IMR-90 (cell line): Measurements from ENCODE around the gene RYR2. TPM values are rescaled to one million over a fixed set of nuclear protein-coding genes. Genes with fewer than 3 reads are reported as not detected.

Experiments used
- ATAC-seq: fragments of 200-7000 bp; cut with Tn5 transposase; 2 replicates; pipeline ENCODE4 v1.9.1; 2020; ENCODE audit warnings: low read depth, mild to moderate bottlenecking, moderate library complexity
- BruUV-seq: library from RNA; stranded (reverse); fragments of 400-500 nt; replicated peaks from 2 replicates; lab custom pipeline; 2021; lab: Mats Ljungman, UMichigan
- CTCF ChIA-PET: fragments of 300-600 bp; formaldehyde crosslinking; extraction: SDS; loops from one replicate; lab custom pipeline; 2021; ENCODE audit warnings: antibody characterized with exemption; lab: Yijun Ruan, JAX
- POLR2A ChIA-PET: fragments of 300-600 bp; sonication (Branson Sonifier 250); formaldehyde crosslinking; loops from one replicate; lab custom pipeline; 2022; ENCODE audit warnings: antibody characterized with exemption; ENCODE audit not compliant: unreplicated experiment; lab: Charles Lee
- DNase-seq: peaks from one replicate; pipeline ENCODE4 v3.0.0; 2013
- H2AFZ ChIP-seq: replicated peaks from 2 replicates; pipeline ENCODE3; 2013; ENCODE audit warnings: low read length, mild to moderate bottlenecking; ENCODE audit not compliant: poor library complexity
- H2AK5ac ChIP-seq: 2 replicates; pipeline ENCODE4 v1.6.1; 2013; ENCODE audit warnings: low read depth, low read length, inconsistent platforms
- H2AK9ac ChIP-seq: replicated peaks from 2 replicates; pipeline ENCODE3; 2013; ENCODE audit warnings: mild to moderate bottlenecking, low read depth, low read length, moderate library complexity; ENCODE audit not compliant: poor library complexity
- H2BK120ac ChIP-seq: 2 replicates; pipeline ENCODE4 v1.6.1; 2013; ENCODE audit warnings: low read depth, low read length, inconsistent platforms
- H2BK15ac ChIP-seq: 3 replicates; pipeline ENCODE4 v1.6.1; 2013; ENCODE audit warnings: low read depth, low read length, inconsistent platforms
- H2BK20ac ChIP-seq: 2 replicates; pipeline ENCODE4 v1.6.1; 2013; ENCODE audit warnings: low read depth, mild to moderate bottlenecking, inconsistent platforms, low read length, moderate library complexity
- H2BK5ac ChIP-seq: 2 replicates; pipeline ENCODE4 v1.6.1; 2013; ENCODE audit warnings: mild to moderate bottlenecking, low read depth, low read length, inconsistent platforms; ENCODE audit not compliant: poor library complexity, severe bottlenecking
- H3K14ac ChIP-seq: replicated peaks from 2 replicates; pipeline ENCODE4 v1.6.1; 2013; ENCODE audit warnings: low read depth, low read length, inconsistent platforms
- H3K18ac ChIP-seq: 2 replicates; pipeline ENCODE4 v1.6.1; 2013; ENCODE audit warnings: low read depth, low read length, control low read depth
- H3K23ac ChIP-seq: 2 replicates; pipeline ENCODE4 v1.6.1; 2013; ENCODE audit warnings: low read depth, low read length, inconsistent platforms
- H3K27ac ChIP-seq: 2 replicates; pipeline ENCODE4 v1.5.1; 2013; ENCODE audit warnings: mild to moderate bottlenecking, control low read depth, low read length; ENCODE audit not compliant: insufficient read depth
- H3K27me3 ChIP-seq: 2 replicates; pipeline ENCODE4 v1.6.1; 2013; ENCODE audit warnings: low read length; ENCODE audit not compliant: control insufficient read depth, insufficient read depth
- H3K36me3 ChIP-seq: 2 replicates; pipeline ENCODE4 v1.6.1; 2013; ENCODE audit warnings: low read length, mixed read lengths; ENCODE audit not compliant: control insufficient read depth, insufficient read depth
- H3K4ac ChIP-seq: 2 replicates; pipeline ENCODE4 v1.6.1; 2013; ENCODE audit warnings: low read depth, low read length, inconsistent platforms
- H3K4me1 ChIP-seq: 2 replicates; pipeline ENCODE4 v1.6.1; 2013; ENCODE audit warnings: low read length, mixed read lengths; ENCODE audit not compliant: control insufficient read depth, insufficient read depth
- H3K4me2 ChIP-seq: 2 replicates; pipeline ENCODE4 v1.6.1; 2013; ENCODE audit warnings: low read depth, mild to moderate bottlenecking, control low read depth, low read length, moderate library complexity
- H3K4me3 ChIP-seq: 2 replicates; pipeline ENCODE4 v1.5.1; 2013; ENCODE audit warnings: low read depth, mild to moderate bottlenecking, control low read depth, low read length, moderate library complexity; ENCODE audit not compliant: insufficient read depth
- H3K56ac ChIP-seq: 2 replicates; pipeline ENCODE4 v1.6.1; 2013; ENCODE audit warnings: low read length, inconsistent platforms; ENCODE audit not compliant: insufficient read depth; ENCODE audit errors: extremely low read depth
- H3K79me1 ChIP-seq, 2 experiments: 2 replicates each; pipeline ENCODE4 v1.6.1; 2013; ENCODE audit warnings: low read length in 2 of 2, inconsistent platforms in 1 of 2, low read depth in 1 of 2
- H3K9ac ChIP-seq: 2 replicates; pipeline ENCODE4 v1.6.1; 2013; ENCODE audit warnings: low read depth, low read length, control low read depth
- H3K9me1 ChIP-seq: 2 replicates; pipeline ENCODE4 v1.6.1; 2013; ENCODE audit warnings: low read length, inconsistent platforms; ENCODE audit not compliant: insufficient read depth
- H3K9me3 ChIP-seq: 2 replicates; pipeline ENCODE4 v1.6.1; 2013; ENCODE audit warnings: low read length; ENCODE audit not compliant: control insufficient read depth, insufficient read depth
- H4K20me1 ChIP-seq: 2 replicates; pipeline ENCODE4 v1.6.1; 2013; ENCODE audit warnings: low read length, inconsistent platforms; ENCODE audit not compliant: insufficient read depth
- H4K5ac ChIP-seq: 2 replicates; pipeline ENCODE4 v1.6.1; 2013; ENCODE audit warnings: mild to moderate bottlenecking, low read depth, low read length, control low read depth
- H4K8ac ChIP-seq, 2 experiments: 2 replicates each; pipeline ENCODE4 v1.6.1; 2013; ENCODE audit warnings: low read depth in 2 of 2, low read length in 2 of 2, control low read depth in 1 of 2, inconsistent platforms in 1 of 2
- H4K91ac ChIP-seq: 2 replicates; pipeline ENCODE4 v1.6.1; 2013; ENCODE audit warnings: low read depth, low read length, inconsistent platforms; ENCODE audit not compliant: insufficient read depth
- MAZ ChIP-seq: IDR thresholded peaks from 2 replicates; pipeline ENCODE4 v1.6.1; 2012; ENCODE audit warnings: low read depth, mild to moderate bottlenecking, low read length, improper control_type of control experiment, moderate library complexity, borderline replicate concordance
- POLR2A ChIP-seq: IDR thresholded peaks from 2 replicates; pipeline ENCODE4 v1.6.1; 2012; ENCODE audit warnings: mild to moderate bottlenecking, low read depth, low read length
- WGBS, 2 experiments: methylation state at CpG; one replicate each; pipeline versions ENCODE4 v1.1.5 to v1.1.7; 2013; ENCODE audit warnings: missing lambda C conversion rate in 2 of 2; ENCODE audit not compliant: insufficient read length in 1 of 2; ENCODE audit errors: extremely low coverage in 2 of 2; 5-methylcytosine and 5-hydroxymethylcytosine counted together
- dilution Hi-C: fragments of 300-500 bp; cut with HindIII; formaldehyde crosslinking; loops from one replicate; pipeline ENCODE4 v1.14.3; 2018; ENCODE audit warnings: low sequenced_read_pairs; ENCODE audit not compliant: unreplicated experiment
- in situ Hi-C: fragments of 300-500 bp; cut with MboI; formaldehyde crosslinking; loops from 3 replicates; pipeline ENCODE4 v1.14.3; 2019; ENCODE audit warnings: low sequenced_read_pairs, inconsistent platforms, mixed read lengths
- intact Hi-C: fragments of 100-400 bp; cut with micrococcal nuclease; formaldehyde crosslinking; loops from 2 replicates; pipeline ENCODE4 v1.10.0; 2022
- polyA plus RNA-seq, 3 experiments: library from polyadenylated mRNA; depleted of rRNA; stranded (reverse); fragments of >200 nt; gene quantifications; 2 replicates each; pipeline ENCODE4 v1.2.3, GENCODE V29; 2012; ENCODE audit warnings: low replicate concordance in 1 of 3
- total RNA-seq: library from RNA; depleted of rRNA; stranded (reverse); fragments of >200 nt; gene quantifications from 2 replicates; pipeline ENCODE4 v1.2.3, GENCODE V29; 2012

Gene RYR2
- total and polyA plus RNA-seq, 2 of the 4 experiments (the other 2 are of a cell fraction): not detected

DNA sequence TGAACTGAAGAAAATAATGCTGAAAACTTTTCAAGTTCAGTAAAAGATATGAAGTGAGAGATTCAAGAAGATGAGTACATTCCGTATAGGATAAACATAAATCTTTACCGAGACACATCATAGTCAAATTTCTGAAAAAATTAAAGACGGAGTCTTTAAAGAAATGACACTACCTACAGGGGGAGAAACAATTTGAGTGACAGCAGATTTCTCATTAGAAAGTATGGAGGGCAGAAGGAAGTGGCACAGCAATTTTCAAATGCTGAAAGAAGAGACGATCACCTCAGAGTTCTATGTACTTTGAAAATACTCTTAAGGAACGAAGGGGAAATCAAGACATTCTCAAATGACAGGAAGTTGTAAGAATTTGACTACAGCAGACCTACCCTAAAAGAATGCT lies 577.6 kb downstream of the RYR2 start:
- Histone ChIP-seq H3K27ac (no peak overlapping the region), H3K9me3 (peaks cover 8% of the 10 kb centered on the region), H4K8ac (no peak overlapping the region), H3K9me1 (no peaks in the 10 kb centered on the region), H2AK9ac (no peak overlapping the region), H2BK15ac (no peak overlapping the region), H3K14ac (no peak overlapping the region), H4K20me1 (no peaks in the 10 kb centered on the region), H3K4ac (no peak overlapping the region), H4K91ac (no peak overlapping the region), H3K4me1 (no peaks in the 10 kb centered on the region), H3K9ac (no peak overlapping the region), H3K56ac (no peak overlapping the region), H3K27me3 (no peaks in the 10 kb centered on the region), H2AFZ (no peak overlapping the region), H4K5ac (no peak overlapping the region), H2BK5ac (no peak overlapping the region), H2BK20ac (no peak overlapping the region), H2BK120ac (no peak overlapping the region), H3K23ac (no peak overlapping the region), H2AK5ac (no peak overlapping the region), H3K4me3 (no peak overlapping the region), H3K36me3 (no peaks in the 10 kb centered on the region), H3K4me2 (no peak overlapping the region), H3K79me1 (no peaks in the 10 kb centered on the region), H3K18ac (no peak overlapping the region)
- DNase-seq (no peak), ATAC-seq (no peak)
- no TSS peak for BruUV-seq
- no peak for TF ChIP-seq POLR2A
- TF ChIP-seq MAZ: no peak
- dilution Hi-C loops (no loop called here), intact Hi-C loops (no loop called here), in situ Hi-C loops (no loop called here)
- no CpG with 5 or more reads among the region's 5 CpGs for WGBS, 2 experiments
- POLR2A ChIA-PET: no interaction called here
- CTCF ChIA-PET: no interaction called here
